HG03108 (cell line): ENCODE results near the gene SCLT1.

Source experiments
- ATAC-seq: cut with Tn5 transposase; IDR thresholded peaks from one replicate; pipeline ENCODE4 v1.9.1; 2021; ENCODE audit warnings: moderate library complexity; ENCODE audit not compliant: unreplicated experiment

The SCLT1 gene

GRCh38 chr4:128961405-128961804 lies 131.9 kb downstream of the SCLT1 start:
- no peak for ATAC-seq

GRCh38 chr4:128958194-128958593 lies 135.1 kb downstream of the SCLT1 start:
- ATAC-seq = no peak

DNA sequence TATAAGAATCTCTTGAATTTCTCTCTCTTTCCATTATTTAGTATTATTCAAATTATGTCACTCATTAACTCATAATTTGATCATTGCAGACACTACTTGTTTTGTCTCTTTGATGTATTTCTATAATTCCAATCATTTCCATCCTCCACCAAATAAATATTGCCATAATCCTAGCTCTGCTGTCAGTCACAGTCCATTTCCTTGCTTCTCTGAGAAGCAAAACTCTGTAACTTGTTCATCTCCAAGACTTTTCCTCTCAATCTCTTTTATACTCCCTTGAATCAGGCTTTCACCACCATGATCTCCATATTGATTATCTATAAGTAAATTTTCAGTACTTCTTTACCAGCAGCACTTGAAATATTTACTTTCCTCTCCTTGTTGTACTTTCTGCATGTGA lies 135.9 kb downstream of the SCLT1 start:
- no peak for ATAC-seq

DNA sequence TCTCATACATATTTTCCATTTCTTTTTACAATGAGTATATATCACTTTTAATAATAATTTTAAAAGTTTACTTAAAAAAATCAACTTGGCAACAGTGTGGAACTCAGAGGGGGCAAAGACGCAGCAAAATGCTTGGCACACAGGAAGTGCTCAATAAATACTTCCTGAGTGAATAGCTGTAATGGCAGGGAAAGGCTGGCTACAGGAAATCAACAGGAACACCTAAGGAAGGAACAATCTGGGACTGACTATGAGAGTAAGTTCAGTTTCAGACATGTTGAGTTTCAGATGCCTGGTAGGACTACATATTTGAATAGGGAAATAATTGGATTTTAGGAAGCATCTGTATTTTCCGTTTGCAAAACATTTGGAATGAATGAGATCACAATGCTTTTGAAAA lies 137.6 kb downstream of the SCLT1 start:
- no peak for ATAC-seq

- ATAC-seq = no peak
Measured at GRCh38 chr4:128954941-128955340, 138.4 kb downstream of the SCLT1 start.

GRCh38 chr4:128951316-128951715 lies 142.0 kb downstream of the SCLT1 start:
- no peak for ATAC-seq

GRCh38 chr4:128950796-128951195 lies 142.5 kb downstream of the SCLT1 start:
- no peak for ATAC-seq

- no peak for ATAC-seq
Measured at GRCh38 chr4:128946916-128947315, 146.4 kb downstream of the SCLT1 start.

GRCh38 chr4:128942607-128943006 lies 150.7 kb downstream of the SCLT1 start:
- ATAC-seq = no peak

GRCh38 chr4:128940971-128941370 lies 152.4 kb downstream of the SCLT1 start:
- no peak for ATAC-seq

DNA sequence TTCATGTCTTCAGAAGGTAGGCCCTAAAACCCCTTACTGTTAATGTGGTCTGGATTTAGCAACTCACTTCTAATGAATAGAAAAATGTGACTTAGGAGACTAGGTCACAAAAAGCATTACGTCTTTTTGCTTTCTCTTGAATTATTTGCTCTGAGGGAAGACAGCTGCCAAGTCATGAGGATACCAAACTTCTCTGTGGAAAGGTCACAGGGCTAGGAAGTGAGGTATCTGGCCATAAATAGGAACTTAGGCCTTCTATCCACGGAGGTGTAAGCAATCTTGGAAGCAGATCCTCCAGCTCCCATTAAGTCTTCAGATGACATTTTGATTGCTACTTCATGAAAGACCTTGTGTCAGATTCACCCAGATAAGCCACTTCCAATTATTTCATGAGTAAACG lies 163.3 kb downstream of the SCLT1 start:
- ATAC-seq = no peak

DNA sequence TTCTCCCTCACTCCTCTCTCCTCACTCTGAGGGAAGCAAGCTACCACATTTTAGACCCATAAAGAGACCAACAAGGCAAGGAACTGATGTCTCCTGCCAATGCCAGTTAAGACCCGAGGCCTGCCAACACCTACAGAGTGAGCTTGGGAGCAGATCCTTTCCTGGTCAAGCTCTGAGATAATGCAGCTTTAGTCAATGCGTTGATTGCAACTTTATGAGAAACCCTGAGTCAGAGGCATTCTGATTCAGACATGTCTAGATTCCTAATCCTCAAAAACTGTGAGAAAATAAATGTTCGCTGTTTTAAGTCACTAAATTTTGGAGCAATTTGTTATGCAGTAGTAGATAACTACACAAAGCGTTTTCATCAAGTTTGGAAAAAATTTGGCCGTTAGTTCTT lies 168.4 kb downstream of the SCLT1 start:
- ATAC-seq = no peak

DNA sequence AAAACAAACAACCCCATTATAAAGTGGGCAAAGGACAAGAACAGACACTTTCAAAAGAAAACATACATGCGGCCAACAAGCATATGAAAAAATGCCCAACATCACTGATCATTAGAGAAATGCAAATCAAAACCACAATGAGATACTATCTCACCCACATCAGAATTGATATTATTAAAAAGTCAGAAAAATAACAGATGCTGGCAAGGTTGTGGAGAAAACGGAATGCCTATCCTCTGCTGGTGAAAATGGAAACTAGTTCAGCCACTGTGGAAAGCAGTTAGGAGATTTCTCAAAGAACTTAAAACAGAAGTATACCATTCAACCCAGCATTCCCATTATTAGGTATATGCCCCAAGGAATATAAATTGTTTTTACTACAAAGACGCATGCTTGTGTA lies 171.4 kb downstream of the SCLT1 start:
- no peak for ATAC-seq

- peak; percentile 74 for ATAC-seq
Measured at GRCh38 chr4:128917781-128918180, 175.6 kb downstream of the SCLT1 start.

- peak; percentile 70 for ATAC-seq
Measured at GRCh38 chr4:128916832-128917231, 176.5 kb downstream of the SCLT1 start.

DNA sequence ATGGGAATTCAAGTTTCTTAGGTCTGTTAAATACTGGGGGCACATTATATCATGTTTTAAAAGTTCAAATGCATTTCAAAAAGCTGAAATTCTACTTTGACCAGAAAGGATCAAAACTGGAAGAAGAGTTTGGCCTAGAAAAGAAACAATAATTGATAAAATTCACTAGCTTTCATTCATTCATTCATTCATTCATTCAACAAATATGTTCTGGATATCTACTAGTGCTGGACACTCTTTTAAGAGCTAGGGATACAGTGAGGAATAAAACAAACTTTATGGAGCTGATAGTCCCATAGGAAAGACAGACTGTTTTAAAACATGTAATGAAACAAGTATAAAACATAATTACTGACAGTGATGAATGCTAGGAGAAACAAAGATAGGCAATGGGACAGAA lies 177.8 kb downstream of the SCLT1 start:
- no peak for ATAC-seq

GRCh38 chr4:128913228-128913627 lies 180.1 kb downstream of the SCLT1 start:
- no peak for ATAC-seq

GRCh38 chr4:128908735-128909134 lies 184.6 kb downstream of the SCLT1 start:
- no peak for ATAC-seq

GRCh38 chr4:128907981-128908380 lies 185.4 kb downstream of the SCLT1 start:
- ATAC-seq = no peak

DNA sequence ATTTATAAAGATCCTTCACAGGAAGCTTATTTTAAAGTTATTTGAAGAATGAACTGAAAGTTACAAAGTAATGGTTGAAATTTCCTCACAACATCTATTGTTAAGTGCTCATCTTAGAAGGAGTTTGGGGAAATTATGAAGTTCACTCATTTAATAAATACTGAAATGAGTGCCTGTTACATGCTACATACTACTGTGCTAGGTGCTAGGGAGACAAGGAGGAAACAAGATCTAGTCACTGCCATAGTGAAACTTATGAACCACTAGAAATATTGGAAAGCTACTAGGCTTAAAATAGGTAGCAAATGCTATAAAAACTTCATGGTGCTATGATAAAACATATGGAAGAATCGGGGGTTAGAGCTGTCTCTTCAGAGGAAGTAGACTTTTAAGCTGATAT lies 186.8 kb downstream of the SCLT1 start:
- ATAC-seq = no peak

DNA sequence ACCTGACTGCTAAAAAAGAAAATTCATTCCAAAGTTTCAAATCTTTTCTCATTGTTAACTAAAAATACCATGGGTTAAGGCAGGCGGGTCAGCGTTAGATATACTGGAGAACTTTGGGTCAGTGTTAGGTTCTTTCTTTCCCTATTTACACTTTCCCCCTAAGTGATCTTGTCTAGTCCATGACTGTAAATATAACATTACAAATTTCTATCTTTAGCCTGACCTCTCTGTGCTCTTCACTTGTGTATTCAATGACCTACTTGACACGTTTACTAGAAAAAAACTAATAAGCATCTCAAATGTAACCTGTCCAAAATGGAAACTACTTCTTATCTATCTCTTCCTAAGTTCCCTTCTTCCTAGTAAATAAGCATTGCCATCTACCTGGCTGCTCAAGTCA lies 188.5 kb downstream of the SCLT1 start:
- no peak for ATAC-seq

DNA sequence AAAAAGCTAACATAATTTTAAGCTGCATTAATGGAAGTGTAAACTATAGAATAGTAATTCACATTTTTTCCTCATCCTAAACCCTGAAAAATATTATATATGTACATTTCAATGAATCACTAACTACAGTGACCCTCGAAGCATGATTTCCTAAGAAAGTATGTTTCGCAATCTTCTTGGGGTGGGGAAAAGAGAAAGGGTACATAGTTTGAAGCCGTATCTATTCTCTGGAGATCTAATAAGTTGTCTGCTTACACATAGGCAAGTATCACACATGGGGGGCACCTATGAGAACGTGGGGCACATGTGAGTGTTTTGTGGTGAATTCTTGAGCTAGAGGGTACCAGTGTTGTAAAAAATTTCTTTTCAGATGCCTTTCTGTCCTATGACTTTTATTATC lies 212.7 kb downstream of the SCLT1 start:
- no peak for ATAC-seq

DNA sequence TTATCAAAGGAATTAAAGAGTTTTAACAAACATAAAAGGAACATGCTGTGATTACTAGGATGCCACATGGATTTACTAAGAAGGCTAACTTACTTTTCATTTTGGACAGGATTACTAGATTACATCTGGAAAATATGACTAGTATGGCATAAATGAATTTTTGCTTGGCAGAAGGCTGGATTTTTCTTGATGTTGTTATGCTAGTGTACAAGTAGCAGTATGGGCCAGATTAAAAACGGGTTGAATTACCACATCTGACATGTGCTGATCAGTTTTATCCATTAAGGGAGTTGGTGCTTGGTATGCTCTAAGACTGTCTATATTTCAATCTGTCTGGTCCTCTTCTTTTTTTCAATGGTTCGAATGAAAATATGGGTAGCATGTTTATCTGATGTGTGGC lies 213.4 kb downstream of the SCLT1 start:
- ATAC-seq = no peak

- no peak for ATAC-seq
Measured at GRCh38 chr4:128879283-128879682, 214.1 kb downstream of the SCLT1 start.
